Esophagus squamous epithelium (tissue), 5 donors: Measurements from ENCODE around the gene SF3B3. TPM values are rescaled to one million over a fixed set of nuclear protein-coding genes. Genes with fewer than 3 reads are reported as not detected.
A peak's percentile ranks its signal among the peaks of the same experiment; 100 is the strongest.

Experiments
- DNase-seq: peaks from one replicate; lab custom pipeline; 2025; lab: John Stamatoyannopoulos, UW
- H3K27ac ChIP-seq, 4 donors: fragments of 200-600 bp; sonication (generic); one replicate each; pipeline ENCODE4 v1.5.1; 2016 to 2019; ENCODE audit warnings: mild to moderate bottlenecking in 1 of 4
- H3K27me3 ChIP-seq, 4 donors: fragments of 200-600 bp; sonication (generic); 1 replicate in 3 of 4; 2 replicates in 1 of 4; pipeline versions ENCODE4 v1.5.1 to v1.6.0; 2017 to 2021; ENCODE audit warnings: antibody characterized with exemption in 1 of 4
- H3K36me3 ChIP-seq, 3 donors: fragments of 200-600 bp; sonication (generic); one replicate each; pipeline ENCODE4 v1.5.1; 2016 to 2019
- H3K4me1 ChIP-seq, 3 donors: fragments of 200-600 bp; sonication (generic); one replicate each; pipeline ENCODE4 v1.5.1; 2017 to 2019
- H3K4me3 ChIP-seq, 4 donors: fragments of 200-600 bp; sonication (generic); 1 replicate in 3 of 4; 2 replicates in 1 of 4; pipeline ENCODE4 v1.5.1; 2016 to 2019; ENCODE audit warnings: mild to moderate bottlenecking in 2 of 4, moderate library complexity in 1 of 4
- H3K9me3 ChIP-seq, 3 donors: fragments of 200-600 bp; sonication (generic); one replicate each; pipeline ENCODE4 v1.5.1; 2016 to 2019
- POLR2A ChIP-seq, 4 donors: fragments of 450-650 bp; IDR thresholded peaks; one replicate each; pipeline ENCODE4 v1.6.1; 2017; ENCODE audit warnings: antibody characterized with exemption in 4 of 4, mild to moderate bottlenecking in 4 of 4, moderate library complexity in 3 of 4
- WGBS, 2 donors: methylation state at CpG; one replicate each; pipeline ENCODE4 v1.1.5; 2018; 5-methylcytosine and 5-hydroxymethylcytosine counted together
- intact Hi-C: fragments of 100-400 bp; cut with DNase I; formaldehyde crosslinking; loops from one replicate; pipeline ENCODE4 v1.15.0; 2022
- total RNA-seq, 4 donors: library from RNA; depleted of rRNA; stranded (reverse); fragments of >200 nt; gene quantifications; one replicate each; pipeline ENCODE4 v1.1.0, GENCODE V29; 2016
- TF ChIP-seq, protein P1 (sequence below), 6 experiments: fragments of 450-650 bp in 4 of 6; fragments of 200-600 bp in 2 of 6; sonication (generic) in 2 of 6; IDR thresholded peaks; one replicate each; pipeline ENCODE4 v1.5.1; 2016 to 2019; ENCODE audit warnings: antibody characterized with exemption in 6 of 6, mild to moderate bottlenecking in 4 of 6, moderate library complexity in 4 of 6
- donor health status: DM: yes; HTN: yes; CAD: no.

Gene SF3B3
- total RNA-seq, 4 donors from 2014 or later, result 77.9 to 145 (median 134) TPM

DNA sequence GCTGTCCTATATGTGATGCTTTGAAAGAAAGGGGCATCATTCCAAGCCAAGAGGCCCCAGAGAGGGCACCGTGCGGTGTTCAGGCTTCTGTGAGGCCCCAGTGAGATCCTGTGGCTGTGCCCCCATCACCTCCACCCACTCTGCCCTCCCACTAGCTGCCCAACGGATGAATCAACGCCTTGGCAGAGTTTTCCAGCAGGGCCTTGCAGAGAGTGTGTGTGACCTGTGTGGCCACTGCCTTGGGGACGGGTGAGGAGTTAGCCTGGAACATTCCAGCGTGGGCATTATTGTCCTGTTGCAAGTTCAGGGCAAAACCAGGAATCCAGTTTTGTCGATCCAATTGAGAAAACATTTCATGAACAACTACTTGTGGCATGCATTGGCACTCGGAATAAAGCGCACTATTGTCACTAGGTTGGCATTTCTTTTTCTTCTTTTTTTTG lies 53.7 kb downstream of the SF3B3 start:
- Histone ChIP-seq H3K27me3 (no peaks in the 10 kb centered on the region), H3K9me3 (no peaks in the 10 kb centered on the region), H3K4me1 (peaks cover 0 to 90% (median 53%) of the 10 kb centered on the region in 3 donors), H3K36me3 (peaks cover under 1 to 32% (median 4%) of the 10 kb centered on the region in 3 donors), H3K4me3 (no peak overlapping the region), H3K27ac (peak overlapping the region in 3 of 4 donors; percentile 19 to 67 (median 40))
- TF ChIP-seq, protein P1, sequence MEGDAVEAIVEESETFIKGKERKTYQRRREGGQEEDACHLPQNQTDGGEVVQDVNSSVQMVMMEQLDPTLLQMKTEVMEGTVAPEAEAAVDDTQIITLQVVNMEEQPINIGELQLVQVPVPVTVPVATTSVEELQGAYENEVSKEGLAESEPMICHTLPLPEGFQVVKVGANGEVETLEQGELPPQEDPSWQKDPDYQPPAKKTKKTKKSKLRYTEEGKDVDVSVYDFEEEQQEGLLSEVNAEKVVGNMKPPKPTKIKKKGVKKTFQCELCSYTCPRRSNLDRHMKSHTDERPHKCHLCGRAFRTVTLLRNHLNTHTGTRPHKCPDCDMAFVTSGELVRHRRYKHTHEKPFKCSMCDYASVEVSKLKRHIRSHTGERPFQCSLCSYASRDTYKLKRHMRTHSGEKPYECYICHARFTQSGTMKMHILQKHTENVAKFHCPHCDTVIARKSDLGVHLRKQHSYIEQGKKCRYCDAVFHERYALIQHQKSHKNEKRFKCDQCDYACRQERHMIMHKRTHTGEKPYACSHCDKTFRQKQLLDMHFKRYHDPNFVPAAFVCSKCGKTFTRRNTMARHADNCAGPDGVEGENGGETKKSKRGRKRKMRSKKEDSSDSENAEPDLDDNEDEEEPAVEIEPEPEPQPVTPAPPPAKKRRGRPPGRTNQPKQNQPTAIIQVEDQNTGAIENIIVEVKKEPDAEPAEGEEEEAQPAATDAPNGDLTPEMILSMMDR (IDR thresholded peaks at IDR 0.05), result no peak
- TF ChIP-seq POLR2A (IDR thresholded peaks at IDR 0.05), result no peak
- no peak for DNase-seq
- WGBS, 2 donors, result 45 to 62% methylated on average over 7 to 9 of the region's 9 CpGs
- intact Hi-C loops, result no loop called here

DNA sequence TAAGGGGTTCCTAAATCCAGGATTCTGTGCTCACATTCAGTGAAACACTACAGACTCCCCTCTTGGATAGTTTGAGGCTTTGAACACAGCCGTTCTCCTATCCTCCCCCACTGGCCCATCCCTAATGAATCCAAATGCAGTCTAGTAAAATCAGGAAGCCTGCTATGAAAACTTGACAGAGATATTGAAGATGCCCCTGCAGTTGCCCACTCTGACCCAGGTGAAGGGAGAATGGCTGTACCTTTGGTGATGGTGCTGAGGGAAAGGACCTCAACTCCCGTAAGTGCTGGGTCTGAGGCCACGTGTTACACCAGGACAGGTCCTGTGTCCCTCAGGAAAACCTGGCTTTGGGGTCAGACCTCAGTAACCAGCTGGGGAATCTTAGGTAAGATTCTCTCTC lies 54.4 kb downstream of the SF3B3 start:
- H3K27me3 ChIP-seq, result no peaks in the 10 kb centered on the region
- peaks cover 0 to 88% (median 45%) of the 10 kb centered on the region in 3 donors for H3K4me1 ChIP-seq
- no peak overlapping the region for H3K4me3 ChIP-seq
- no peaks in the 10 kb centered on the region for H3K9me3 ChIP-seq
- H3K27ac ChIP-seq, result no peak overlapping the region
- DNase-seq, result no peak
- TF ChIP-seq POLR2A (IDR thresholded peaks at IDR 0.05), result no peak
- TF ChIP-seq, protein P1 (IDR thresholded peaks at IDR 0.05), result no peak
- 84 to 89% methylated on average over 3 of the region's 3 CpGs for WGBS, 2 donors
- intact Hi-C loops, result no loop called here
- H3K36me3 ChIP-seq, result peaks cover 0 to 24% (median 0%) of the 10 kb centered on the region in 3 donors

DNA sequence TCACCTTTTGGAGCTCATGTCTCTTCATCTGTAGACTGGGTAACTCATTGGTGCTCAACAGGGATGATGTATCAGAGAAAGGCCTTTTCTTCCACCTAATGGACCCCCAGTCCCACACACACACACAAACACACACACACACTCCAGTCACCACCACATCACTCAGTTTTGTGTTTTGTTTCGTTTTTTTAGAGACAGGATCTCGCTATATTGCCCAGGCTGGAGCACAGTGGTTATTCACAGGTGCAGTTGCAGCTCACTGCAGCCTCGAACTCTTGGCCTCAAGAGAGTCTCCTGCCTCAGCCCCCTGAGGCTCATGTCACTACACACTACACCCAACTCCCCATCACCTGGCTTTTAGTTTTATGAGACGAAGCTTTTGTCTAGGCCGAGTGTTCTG lies 55.6 kb downstream of the SF3B3 start:
- Histone ChIP-seq H3K4me1 (peaks cover 0 to 86% (median 38%) of the 10 kb centered on the region in 3 donors), H3K27me3 (no peaks in the 10 kb centered on the region), H3K9me3 (no peaks in the 10 kb centered on the region), H3K4me3 (peak overlapping the region in 3 of 4 donors; percentile 35 to 58 (median 36)), H3K27ac (peak overlapping the region in 3 of 4 donors; percentile 52 to 81 (median 76)), H3K36me3 (peaks cover 0 to 13% (median 0%) of the 10 kb centered on the region in 3 donors)
- intact Hi-C loops, result no loop called here
- TF ChIP-seq, protein P1 (IDR thresholded peaks at IDR 0.05), result no peak
- no peak for TF ChIP-seq POLR2A (IDR thresholded peaks at IDR 0.05)
- DNase-seq, result no peak
- 61 to 77% methylated on average over 4 to 5 of the region's 5 CpGs for WGBS, 2 donors

DNA sequence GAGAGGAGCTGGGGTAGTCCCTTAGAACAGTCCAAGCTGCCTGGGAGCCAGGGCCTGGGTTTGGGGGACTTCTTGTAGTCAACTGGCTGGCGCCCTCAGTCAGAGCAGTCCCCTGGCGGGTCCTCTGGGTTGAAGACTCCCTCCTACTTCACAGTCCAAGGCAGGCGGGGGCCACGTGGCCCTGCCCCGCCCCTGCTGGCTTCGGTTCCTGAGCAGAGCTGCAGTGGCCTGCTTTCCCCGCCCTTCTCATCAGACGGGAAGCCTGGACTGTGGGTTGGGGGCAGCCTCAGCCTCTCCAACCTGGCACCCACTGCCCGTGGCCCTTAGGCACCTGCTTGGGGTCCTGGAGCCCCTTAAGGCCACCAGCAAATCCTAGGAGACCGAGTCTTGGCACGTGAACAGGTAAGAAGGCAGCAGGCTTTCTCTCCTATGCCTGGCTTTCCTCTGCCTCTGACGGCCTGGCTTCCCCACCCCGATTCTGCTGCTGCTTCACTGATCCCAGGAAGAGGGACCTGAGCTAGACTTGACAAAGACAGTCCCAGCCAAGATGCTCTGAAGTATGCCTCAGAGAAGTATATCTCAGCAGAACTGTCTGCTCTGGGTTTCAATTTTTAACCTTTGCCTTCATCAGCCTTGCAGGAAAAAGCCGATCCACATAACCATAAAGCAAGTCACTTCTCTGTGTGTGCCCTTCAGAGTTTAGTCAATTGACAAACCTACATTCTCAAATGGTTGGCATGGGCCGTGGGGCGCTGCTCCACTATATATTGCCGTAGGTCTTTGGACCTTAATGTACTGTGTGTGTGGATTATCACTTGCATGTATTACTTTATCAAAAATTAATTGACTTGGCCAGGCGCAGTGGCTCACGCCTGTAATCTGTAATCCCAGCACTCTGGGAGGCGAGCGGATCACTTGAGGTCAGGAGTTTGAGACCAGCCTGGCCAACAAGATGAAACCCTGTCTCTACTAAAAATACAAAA lies 56.3 kb downstream of the SF3B3 start:
- peak overlapping the region in 3 of 4 donors; percentile 35 to 58 (median 36) for H3K4me3 ChIP-seq
- no peaks in the 10 kb centered on the region for H3K27me3 ChIP-seq
- intact Hi-C loops, result no loop called here
- 55 to 86% methylated on average over 7 to 9 of the region's 21 CpGs for WGBS, 2 donors
- no peaks in the 10 kb centered on the region for H3K9me3 ChIP-seq
- peaks cover 0 to 85% (median 38%) of the 10 kb centered on the region in 3 donors for H3K4me1 ChIP-seq
- no peak for DNase-seq
- TF ChIP-seq POLR2A (IDR thresholded peaks at IDR 0.05), result no peak
- TF ChIP-seq, protein P1 (IDR thresholded peaks at IDR 0.05), result no peak
- H3K27ac ChIP-seq, result peak overlapping the region; percentile 22 to 81 (median 64)
- H3K36me3 ChIP-seq, result peaks cover 0 to 6% (median 0%) of the 10 kb centered on the region in 3 donors
